Neural progenitor cell (in vitro differentiated cells): Measurements from ENCODE around the gene ICA1L. TPM values are rescaled to one million over a fixed set of nuclear protein-coding genes. Genes with fewer than 3 reads are reported as not detected.

Experiments used
- DNase-seq: peaks from one replicate; pipeline ENCODE4 v3.0.0-alpha.2; 2016; ENCODE audit warnings: low spot score
- H2AFZ ChIP-seq: fragments of 200-600 bp; sonication (generic); replicated peaks from 2 replicates; pipeline ENCODE4 v1.6.1; 2016; ENCODE audit warnings: antibody characterized with exemption
- H3F3A ChIP-seq: fragments of 200-600 bp; sonication (generic); 2 replicates; pipeline ENCODE4 v1.6.1; 2016; ENCODE audit warnings: antibody characterized with exemption, low read depth
- H3K27ac ChIP-seq: fragments of 200-600 bp; sonication (generic); 2 replicates; pipeline ENCODE4 v1.5.1; 2016; ENCODE audit warnings: mild to moderate bottlenecking
- H3K27me3 ChIP-seq: fragments of 200-600 bp; sonication (generic); 2 replicates; pipeline ENCODE4 v1.6.1; 2016; ENCODE audit warnings: mild to moderate bottlenecking, moderate library complexity
- H3K36me3 ChIP-seq: fragments of 200-600 bp; sonication (generic); 2 replicates; pipeline ENCODE4 v1.5.1; 2016
- H3K4me1 ChIP-seq: fragments of 200-600 bp; sonication (generic); 2 replicates; pipeline ENCODE4 v1.6.1; 2016; ENCODE audit warnings: mixed run types
- H3K4me2 ChIP-seq: fragments of 200-600 bp; sonication (generic); 2 replicates; pipeline ENCODE4 v1.6.1; 2016
- H3K4me3 ChIP-seq: fragments of 200-600 bp; sonication (generic); 2 replicates; pipeline ENCODE4 v1.5.1; 2016
- H3K79me2 ChIP-seq: fragments of 200-600 bp; sonication (generic); 2 replicates; pipeline ENCODE4 v1.6.1; 2016; ENCODE audit warnings: low read depth
- H3K9ac ChIP-seq: fragments of 200-600 bp; sonication (generic); 2 replicates; pipeline ENCODE4 v1.6.1; 2016
- H3K9me3 ChIP-seq: fragments of 200-600 bp; sonication (generic); 2 replicates; pipeline ENCODE4 v1.5.1; 2016; ENCODE audit warnings: low read depth
- H4K20me1 ChIP-seq: fragments of 200-600 bp; sonication (generic); 2 replicates; pipeline ENCODE4 v1.6.1; 2016; ENCODE audit warnings: low read depth
- H3K27ac Mint-ChIP-seq: 3 replicates; pipeline ENCODE4 v1.8.0; 2021; ENCODE audit warnings: mixed read lengths
- H3K27me3 Mint-ChIP-seq: 2 replicates; pipeline ENCODE4 v1.8.0; 2022; ENCODE audit warnings: low read depth, mild to moderate bottlenecking, inconsistent platforms, moderate library complexity, mixed read lengths; ENCODE audit not compliant: insufficient read depth
- H3K36me3 Mint-ChIP-seq: 3 replicates; pipeline ENCODE4 v1.8.0; 2021; ENCODE audit warnings: mixed read lengths
- H3K4me1 Mint-ChIP-seq: 3 replicates; pipeline ENCODE4 v1.8.0; 2021; ENCODE audit warnings: mixed read lengths
- H3K4me3 Mint-ChIP-seq: 3 replicates; pipeline ENCODE4 v1.8.0; 2021; ENCODE audit warnings: mild to moderate bottlenecking, moderate library complexity, mixed read lengths
- H3K9me3 Mint-ChIP-seq: 3 replicates; pipeline ENCODE4 v1.8.0; 2020; ENCODE audit warnings: mixed read lengths
- EZH2 ChIP-seq: fragments of 200-600 bp; sonication (generic); IDR thresholded peaks from 2 replicates; pipeline ENCODE4 v1.6.1; 2017; ENCODE audit warnings: antibody characterized with exemption, mild to moderate bottlenecking, moderate library complexity
- EZH2phosphoT487 ChIP-seq: fragments of 200-600 bp; sonication (generic); IDR thresholded peaks from 2 replicates; pipeline ENCODE4 v1.6.1; 2017; ENCODE audit warnings: antibody characterized with exemption
- total RNA-seq: library from RNA; depleted of rRNA; stranded (reverse); fragments of >200 nt; gene quantifications from 2 replicates; pipeline ENCODE4 v1.2.3, GENCODE V29; 2015; ENCODE audit warnings: low replicate concordance
- TF ChIP-seq, protein P1 (sequence below): fragments of 200-600 bp; sonication (generic); IDR thresholded peaks from 2 replicates; pipeline ENCODE4 v1.5.1; 2017; ENCODE audit warnings: antibody characterized with exemption, mild to moderate bottlenecking

ICA1L gene
- total RNA-seq, 1 donor from 2014 or later: 27.5 TPM

DNA sequence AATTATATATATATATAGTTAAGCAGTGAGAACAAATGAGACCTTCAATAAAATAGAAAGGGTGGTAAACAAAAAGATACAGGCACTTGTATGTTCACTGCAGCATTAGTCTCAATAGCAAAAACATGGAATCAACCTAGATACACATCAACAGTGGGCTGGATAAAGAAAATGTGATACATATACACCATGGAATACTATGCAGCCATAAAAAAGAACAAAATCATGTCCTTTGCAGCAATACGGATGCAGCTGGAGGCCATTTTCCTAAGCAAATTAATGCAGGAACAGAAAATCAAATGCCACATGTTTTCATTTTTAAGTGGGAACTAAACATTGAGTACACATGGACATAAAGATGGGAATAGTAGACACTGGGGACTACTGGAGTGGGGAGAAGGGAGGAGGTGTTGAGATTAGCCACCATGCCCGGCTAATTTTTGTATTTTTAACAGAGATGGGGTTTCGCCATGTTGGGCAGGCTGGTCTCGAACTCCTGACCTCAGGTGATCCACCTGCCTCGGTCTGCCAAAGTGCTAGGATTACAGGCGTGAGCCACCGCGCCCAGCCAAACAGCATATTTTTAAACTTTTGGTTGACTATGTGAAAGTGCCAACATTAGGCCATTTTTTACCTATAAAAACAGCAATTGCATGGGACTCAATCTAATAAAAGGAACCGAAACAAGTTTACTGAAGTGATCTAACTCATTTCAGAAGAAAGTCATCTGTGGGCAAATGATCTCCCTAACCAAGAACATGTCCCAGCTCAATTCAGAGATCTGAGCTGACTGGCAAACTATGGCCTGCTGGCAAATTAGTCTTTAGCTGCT lies 23.7 kb downstream of the ICA1L start:
- H3K4me1 ChIP-seq: no peaks in the 10 kb centered on the region
- H3K9me3 Mint-ChIP-seq: peaks cover 3% of the 10 kb centered on the region

DNA sequence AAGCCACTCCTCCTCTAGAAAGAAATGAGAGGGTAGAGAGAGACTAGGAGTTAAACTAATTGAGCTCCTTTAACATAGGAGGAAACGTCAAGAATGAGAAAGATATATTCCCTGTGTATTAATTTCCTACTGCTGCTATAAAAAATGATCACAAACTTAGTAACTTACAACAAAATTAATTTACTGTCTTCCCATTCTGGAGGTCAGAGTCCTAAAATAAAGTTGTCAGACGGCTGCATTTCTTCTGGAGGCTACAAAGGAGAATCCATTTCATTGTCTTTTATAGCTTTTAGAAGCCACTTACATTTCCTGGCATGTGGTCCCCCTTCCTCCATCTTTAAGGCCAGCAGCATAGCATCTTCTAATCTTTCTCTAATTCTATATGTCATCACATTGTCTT lies 26.9 kb downstream of the ICA1L start:
- Mint-ChIP-seq H3K9me3 (peaks cover 21% of the 10 kb centered on the region), H3K36me3 (peaks cover 14% of the 10 kb centered on the region), H3K27ac (no peak overlapping the region), H3K27me3 (peaks cover 5% of the 10 kb centered on the region), H3K4me1 (no peaks in the 10 kb centered on the region), H3K4me3 (no peak overlapping the region)
- Histone ChIP-seq H3F3A (no peaks in the 10 kb centered on the region), H3K79me2 (no peaks in the 10 kb centered on the region), H3K9me3 (peaks cover 7% of the 10 kb centered on the region), H3K27ac (no peak overlapping the region), H3K4me1 (no peaks in the 10 kb centered on the region), H2AFZ (no peak overlapping the region), H3K36me3 (no peaks in the 10 kb centered on the region), H3K27me3 (no peaks in the 10 kb centered on the region), H3K4me2 (no peak overlapping the region), H3K9ac (no peak overlapping the region), H3K4me3 (no peak overlapping the region), H4K20me1 (no peaks in the 10 kb centered on the region)
- DNase-seq: no peak
- TF ChIP-seq EZH2 (no peak), EZH2phosphoT487 (no peak)
- TF ChIP-seq, protein P1, sequence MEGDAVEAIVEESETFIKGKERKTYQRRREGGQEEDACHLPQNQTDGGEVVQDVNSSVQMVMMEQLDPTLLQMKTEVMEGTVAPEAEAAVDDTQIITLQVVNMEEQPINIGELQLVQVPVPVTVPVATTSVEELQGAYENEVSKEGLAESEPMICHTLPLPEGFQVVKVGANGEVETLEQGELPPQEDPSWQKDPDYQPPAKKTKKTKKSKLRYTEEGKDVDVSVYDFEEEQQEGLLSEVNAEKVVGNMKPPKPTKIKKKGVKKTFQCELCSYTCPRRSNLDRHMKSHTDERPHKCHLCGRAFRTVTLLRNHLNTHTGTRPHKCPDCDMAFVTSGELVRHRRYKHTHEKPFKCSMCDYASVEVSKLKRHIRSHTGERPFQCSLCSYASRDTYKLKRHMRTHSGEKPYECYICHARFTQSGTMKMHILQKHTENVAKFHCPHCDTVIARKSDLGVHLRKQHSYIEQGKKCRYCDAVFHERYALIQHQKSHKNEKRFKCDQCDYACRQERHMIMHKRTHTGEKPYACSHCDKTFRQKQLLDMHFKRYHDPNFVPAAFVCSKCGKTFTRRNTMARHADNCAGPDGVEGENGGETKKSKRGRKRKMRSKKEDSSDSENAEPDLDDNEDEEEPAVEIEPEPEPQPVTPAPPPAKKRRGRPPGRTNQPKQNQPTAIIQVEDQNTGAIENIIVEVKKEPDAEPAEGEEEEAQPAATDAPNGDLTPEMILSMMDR: no peak

More for the DNA sequence above, 23.7 kb downstream of the ICA1L start:
- Histone ChIP-seq H3K27me3 (no peaks in the 10 kb centered on the region), H3K36me3 (no peaks in the 10 kb centered on the region), H3K9me3 (no peaks in the 10 kb centered on the region), H3K4me2 (no peak overlapping the region), H2AFZ (no peak overlapping the region), H4K20me1 (no peaks in the 10 kb centered on the region), H3K79me2 (no peaks in the 10 kb centered on the region), H3K4me3 (no peak overlapping the region), H3F3A (no peaks in the 10 kb centered on the region), H3K27ac (no peak overlapping the region), H3K9ac (no peak overlapping the region)
- TF ChIP-seq EZH2phosphoT487: no peak
- no peak for TF ChIP-seq EZH2
- TF ChIP-seq, protein P1: no peak
- H3K27ac Mint-ChIP-seq: no peak overlapping the region
- no peak for DNase-seq
- peaks cover 2% of the 10 kb centered on the region for H3K36me3 Mint-ChIP-seq
- peaks cover 3% of the 10 kb centered on the region for H3K4me1 Mint-ChIP-seq
- no peak overlapping the region for H3K4me3 Mint-ChIP-seq
- H3K27me3 Mint-ChIP-seq: peaks cover 2% of the 10 kb centered on the region

DNA sequence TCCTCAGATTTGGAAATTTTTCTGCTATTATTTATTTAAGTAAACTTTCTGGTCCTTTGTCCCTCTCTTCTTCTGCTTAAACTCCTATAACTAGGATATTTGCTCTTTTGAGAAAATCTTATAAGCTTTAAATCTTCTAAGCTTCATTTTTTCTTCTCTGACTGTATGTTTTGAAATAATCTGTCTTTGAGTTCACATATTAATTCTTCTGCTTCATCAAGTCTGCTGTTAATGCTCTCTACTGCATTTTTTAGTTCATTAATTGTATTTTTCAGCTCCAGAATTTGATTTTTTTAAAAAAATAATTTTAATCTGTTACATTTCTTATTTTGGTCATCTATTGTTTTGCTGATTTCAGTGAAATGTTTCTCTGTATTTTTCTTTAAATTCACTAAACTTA lies 28.9 kb downstream of the ICA1L start:
- H3F3A ChIP-seq: no peaks in the 10 kb centered on the region
- Mint-ChIP-seq H3K9me3 (peaks cover 21% of the 10 kb centered on the region), H3K27ac (no peak overlapping the region), H3K27me3 (peaks cover 5% of the 10 kb centered on the region), H3K36me3 (peaks cover 14% of the 10 kb centered on the region), H3K4me3 (no peak overlapping the region), H3K4me1 (no peaks in the 10 kb centered on the region)
- H2AFZ ChIP-seq: no peak overlapping the region
- DNase-seq: no peak
- no peak overlapping the region for H3K4me3 ChIP-seq
- no peaks in the 10 kb centered on the region for H3K79me2 ChIP-seq
- H3K9me3 ChIP-seq: peaks cover 7% of the 10 kb centered on the region
- no peaks in the 10 kb centered on the region for H4K20me1 ChIP-seq
- no peak overlapping the region for H3K9ac ChIP-seq
- H3K4me1 ChIP-seq: no peaks in the 10 kb centered on the region
- H3K27me3 ChIP-seq: no peaks in the 10 kb centered on the region
- H3K4me2 ChIP-seq: no peak overlapping the region
- H3K27ac ChIP-seq: no peak overlapping the region
- H3K36me3 ChIP-seq: no peaks in the 10 kb centered on the region
- TF ChIP-seq EZH2: no peak
